ENCODE measurements around the gene MYL3.
A peak's percentile ranks its signal among the peaks of the same experiment; 100 is the strongest.

Gene MYL3

GRCh38 chr3:46882377-46883053 lies 19.3 kb upstream of the MYL3 start:
- FAIRE-seq, result no peak

DNA sequence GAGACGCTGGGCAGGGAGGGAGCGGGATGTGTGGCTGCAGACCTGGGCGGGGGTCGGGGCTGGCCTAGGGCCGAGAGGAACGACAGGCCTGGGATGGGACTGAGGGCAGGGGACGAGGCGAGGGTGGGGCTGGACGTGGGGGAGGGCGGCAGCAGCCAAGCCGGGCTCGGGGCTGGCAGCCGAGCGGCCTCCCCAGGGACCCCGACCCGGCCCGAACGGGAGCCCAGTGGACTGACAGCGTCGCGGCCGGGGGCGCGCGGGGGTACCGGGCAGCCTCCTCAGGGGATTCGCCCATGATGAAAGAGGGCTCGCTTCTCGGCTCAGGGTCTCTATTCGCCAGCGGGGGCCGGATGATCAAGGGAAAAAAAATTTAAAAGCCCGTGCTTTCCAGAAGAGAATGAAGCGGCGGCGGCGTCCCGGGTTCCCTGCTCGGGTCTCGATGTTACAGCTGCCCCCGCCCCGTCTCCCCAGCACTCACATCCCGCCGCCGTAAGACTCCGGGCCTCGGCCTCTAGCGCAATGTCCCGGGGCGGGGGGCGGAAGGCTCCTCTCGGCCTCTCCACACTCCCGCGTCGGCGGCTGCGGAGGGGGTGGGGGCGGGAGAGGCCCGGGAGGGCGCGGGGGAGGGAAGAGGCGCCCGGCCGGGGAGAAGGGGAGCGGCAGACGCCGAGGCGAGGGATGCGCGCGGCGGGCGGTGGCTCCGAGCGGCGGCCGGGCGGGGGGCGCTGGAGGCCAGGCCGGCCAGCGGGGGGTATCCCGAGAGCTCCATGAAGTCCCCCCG lies 18.5 kb upstream of the MYL3 start:
- FAIRE-seq, result no peak

- no peak for FAIRE-seq
These were observed 17.8 kb upstream of the MYL3 start for GRCh38 chr3:46880884-46881595.

GRCh38 chr3:46878781-46879436 lies 15.7 kb upstream of the MYL3 start:
- no peak for FAIRE-seq

- no peak for FAIRE-seq
These were observed 14.3 kb upstream of the MYL3 start, which contains the start of gene PTH1R for GRCh38 chr3:46877406-46878125. Gene PTH1R, plus strand, starts transcription at chr3:46877721. Its CDS starts 5,839 bp downstream, at chr3:46883560.

DNA sequence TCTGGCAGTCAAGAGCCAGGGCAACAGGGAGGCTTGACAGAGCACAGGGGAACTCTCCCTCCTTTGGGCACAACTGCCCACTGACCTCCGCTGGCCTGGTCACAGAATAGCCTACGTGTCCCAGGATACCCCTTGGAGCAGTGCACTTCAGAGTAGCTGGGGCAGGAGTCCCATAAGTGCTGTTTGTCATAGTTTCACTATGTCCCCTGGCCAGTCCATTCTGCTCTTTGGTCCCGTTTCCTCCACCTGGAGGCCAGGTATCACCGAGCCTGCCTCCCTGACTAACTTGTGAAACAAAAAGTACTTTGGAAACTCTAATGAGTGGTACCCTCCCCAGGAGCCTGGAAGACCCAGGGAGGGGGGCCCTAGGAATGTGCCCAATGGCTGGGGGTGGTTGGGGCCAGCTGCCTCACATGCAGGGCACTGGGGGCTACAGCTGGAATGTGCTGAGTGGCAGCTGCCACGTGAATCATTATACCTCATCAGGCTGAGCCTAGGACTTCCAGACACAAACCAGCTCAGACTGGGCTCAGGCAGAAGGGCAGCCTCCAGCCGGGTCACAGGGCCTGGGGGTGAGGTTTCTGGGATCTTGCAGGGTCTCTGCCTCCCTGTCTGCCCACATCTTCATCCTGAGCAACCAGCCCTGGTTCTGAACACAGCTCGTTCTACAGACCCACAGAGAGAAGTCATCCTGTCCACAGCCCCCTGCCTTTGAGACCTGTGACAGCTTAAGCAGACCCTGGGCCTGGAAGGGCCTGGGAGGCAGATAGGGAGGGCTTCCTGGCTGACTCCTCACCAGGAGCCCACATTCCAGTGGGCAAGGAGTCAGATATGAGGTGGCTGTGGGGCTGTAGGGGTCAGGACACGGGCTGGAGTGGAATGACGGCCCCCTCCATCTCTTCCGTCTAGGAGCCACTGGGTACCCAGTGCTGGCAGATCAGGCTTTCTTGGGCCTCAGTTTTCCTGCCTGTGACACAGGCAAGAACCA lies 13.4 kb upstream of the MYL3 start:
- FAIRE-seq, result no peak

DNA sequence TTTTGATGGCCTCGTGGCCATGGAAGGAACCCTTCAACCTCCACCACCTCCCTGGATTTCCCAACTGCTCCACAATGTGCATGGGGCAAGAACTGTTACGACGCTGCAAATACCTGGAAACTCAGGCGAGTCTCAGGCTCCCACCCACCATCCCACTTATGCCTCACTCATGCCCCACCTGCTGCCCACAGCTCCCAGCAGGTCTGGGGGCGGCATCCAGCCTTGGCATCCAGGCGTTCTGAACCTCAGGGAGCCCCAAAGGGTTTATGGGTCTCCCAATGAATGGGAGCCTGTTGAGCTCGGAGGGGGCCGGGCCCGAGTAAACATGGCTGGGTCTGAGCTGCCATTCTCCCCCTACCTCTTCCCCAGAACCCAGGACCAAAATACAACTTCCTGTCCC lies 12.3 kb upstream of the MYL3 start:
- FAIRE-seq, result no peak

GRCh38 chr3:46874430-46874829 lies 11.2 kb upstream of the MYL3 start:
- no peak for FAIRE-seq

DNA sequence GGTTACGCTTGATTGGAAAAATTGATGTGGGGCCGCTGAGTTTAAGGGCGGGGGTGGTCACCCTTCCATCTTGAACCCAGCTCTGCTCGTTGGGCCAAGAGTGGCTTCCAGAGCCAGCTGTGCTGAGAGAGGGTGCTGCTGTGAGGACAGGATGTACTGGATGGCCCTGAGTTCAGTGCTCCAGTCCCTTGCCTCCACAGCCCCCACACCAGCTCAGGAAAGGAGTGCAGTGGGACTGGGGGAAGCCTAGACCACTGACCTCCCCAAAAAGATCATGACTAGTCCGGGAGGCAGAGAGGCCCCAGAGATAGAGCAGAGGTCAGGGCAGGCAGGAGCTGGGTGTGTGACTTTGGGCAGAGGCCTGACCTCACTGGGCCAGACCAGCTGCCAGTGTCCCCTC lies 10.3 kb upstream of the MYL3 start:
- FAIRE-seq, result no peak

DNA sequence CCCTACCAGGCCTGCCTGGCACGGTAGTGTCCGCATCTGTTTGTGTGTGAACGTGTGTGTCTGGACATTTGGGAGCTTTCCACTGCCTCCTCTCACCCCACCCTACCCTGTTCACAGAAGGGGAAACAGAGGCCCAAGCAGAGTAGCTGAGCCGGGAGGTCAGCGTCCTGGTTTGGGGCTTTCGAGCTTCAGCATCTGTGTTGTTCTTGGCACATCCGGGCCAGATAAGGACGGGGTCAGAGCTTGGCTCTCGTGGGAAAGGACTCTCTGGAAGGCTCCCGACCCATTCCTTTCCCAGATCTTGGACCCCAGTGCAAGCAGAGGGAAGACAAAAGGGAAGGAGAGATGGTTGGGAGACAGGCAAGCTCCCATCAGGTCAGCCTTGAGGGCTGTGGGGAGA lies 8.0 kb upstream of the MYL3 start:
- FAIRE-seq, result no peak

- no peak for FAIRE-seq
These were observed 7.4 kb upstream of the MYL3 start for GRCh38 chr3:46870651-46871050.

DNA sequence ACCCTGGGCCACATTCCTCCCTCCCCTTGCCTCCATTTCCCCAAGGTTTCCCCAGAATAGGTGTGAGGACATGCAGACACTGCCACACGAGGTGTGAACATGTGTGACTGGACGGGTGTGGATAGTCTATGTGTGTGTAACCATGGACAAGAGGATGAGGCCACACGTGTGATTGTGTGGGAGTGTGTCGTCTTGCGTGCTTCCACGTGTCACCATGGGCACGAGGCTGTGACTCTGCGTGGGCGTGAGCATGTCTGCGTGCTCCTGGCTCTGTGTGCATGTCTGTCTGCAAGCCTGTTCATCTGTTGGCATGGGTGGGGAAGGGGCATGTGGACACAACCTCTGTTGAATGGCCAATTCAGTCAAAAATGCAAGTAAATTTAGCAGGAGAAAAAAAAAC lies 6.2 kb upstream of the MYL3 start:
- no peak for FAIRE-seq

DNA sequence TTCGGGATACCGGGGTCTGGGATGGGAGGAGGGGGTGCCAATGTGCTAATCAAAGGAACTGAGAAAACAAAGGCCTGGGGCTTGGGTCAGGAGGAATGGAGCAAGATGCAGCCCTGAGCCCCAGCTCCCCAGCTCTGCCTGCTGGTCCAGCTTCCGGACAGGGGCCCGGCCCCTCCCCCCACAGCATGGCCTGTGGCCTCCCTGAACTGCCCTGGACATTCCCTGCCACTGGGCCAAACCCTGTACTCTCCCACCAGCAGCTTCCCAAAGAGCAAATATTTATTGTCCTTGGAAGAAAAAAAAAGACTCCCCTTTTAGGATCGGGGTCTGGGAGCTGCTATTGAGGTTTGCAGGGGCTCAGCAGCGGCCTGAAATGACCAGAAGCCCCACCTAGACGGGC lies 5.7 kb upstream of the MYL3 start:
- no peak for FAIRE-seq

DNA sequence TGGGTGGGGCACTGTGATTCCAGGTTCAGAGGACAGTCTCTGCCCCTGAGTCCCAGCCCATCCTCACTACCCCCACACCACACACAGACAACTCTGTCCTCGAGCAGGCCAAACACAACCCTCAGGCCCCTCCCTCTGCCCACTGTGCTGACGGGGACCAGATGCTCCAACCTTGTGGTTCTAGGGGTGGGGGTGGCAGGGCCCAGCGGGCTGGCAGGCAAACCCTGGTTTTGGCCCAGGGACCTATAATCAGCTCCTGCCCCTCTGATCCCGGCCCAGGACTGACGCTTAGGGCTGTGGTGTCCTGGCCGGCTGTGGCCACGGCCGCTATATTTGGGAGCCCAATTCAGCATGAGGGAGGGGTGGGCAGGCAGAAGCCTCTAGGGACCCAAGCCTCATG lies 5.0 kb upstream of the MYL3 start:
- no peak for FAIRE-seq

- peak; percentile 4 for FAIRE-seq
These were observed 4.3 kb upstream of the MYL3 start for GRCh38 chr3:46867550-46867898.

- FAIRE-seq, result no peak
These were observed 3.7 kb upstream of the MYL3 start for GRCh38 chr3:46866720-46867549.

DNA sequence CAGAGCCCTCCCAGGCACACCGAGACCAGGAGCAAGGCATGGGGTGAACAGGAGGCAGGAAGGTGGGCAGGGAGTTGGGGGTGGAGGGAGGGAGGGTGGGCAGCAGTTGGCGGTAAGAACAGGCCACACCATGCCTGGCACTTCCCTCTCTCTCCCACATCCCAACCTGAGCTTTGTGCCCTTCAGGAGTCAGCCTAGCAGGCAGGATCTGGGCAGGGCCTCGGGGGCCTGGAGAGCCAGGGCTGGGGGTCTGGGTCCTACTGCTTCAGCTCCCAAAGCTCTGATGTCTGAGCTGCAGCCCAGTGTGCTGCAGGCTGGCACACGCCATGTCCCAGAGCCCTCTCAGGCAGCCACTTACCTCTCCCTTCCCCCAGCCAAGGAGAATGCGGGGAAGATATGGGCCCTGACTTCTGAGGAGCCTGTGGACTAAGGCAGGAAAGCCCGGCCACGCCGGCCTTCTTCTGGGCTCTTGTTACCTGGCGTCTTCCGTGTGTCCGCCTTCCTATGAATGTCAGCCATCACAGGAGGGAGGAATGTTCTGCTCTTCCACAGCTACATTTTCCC lies 2.9 kb upstream of the MYL3 start:
- FAIRE-seq, result no peak

DNA sequence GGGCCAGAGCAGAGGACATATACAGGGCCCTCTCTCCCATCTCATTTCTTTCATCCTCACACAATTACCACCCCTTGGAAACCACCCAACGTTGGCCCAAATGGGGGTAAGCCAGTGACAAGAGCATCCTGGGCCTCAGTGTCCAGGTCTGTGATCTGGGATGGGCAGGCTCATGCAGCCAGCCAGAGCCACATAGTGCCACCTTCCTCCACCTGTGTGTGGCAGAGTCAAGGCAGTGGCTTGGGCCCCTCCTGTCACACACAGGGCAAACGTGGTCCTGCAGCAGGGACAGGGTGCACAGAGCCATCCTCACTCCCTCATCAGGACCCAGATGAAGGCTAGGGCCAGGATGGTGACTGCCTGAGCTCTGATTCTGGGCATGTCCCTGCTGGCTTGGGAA lies 2.3 kb upstream of the MYL3 start:
- FAIRE-seq, result no peak

DNA sequence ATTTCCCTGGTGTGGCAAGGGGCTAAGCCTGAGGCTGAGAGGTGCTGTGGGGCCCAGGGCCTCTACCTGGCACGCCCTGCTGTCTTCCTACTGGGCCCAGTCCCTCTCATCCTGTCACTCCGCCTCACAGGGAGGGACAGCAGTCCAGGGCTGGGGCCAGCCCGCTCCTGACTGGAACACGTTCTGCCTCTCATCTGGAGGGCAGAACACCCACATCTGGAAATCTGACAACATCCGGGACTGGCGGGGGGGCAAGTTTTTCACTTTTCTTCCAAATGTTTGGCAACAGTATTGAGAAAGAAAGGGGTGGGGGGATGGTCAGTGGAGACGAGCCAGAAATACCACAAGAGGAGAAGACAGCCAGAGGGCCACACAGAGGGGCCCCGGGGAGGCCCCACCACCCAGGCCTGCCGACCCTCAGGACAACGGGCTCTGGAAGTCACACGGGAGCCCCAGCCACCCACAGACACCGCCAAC lies 1.8 kb upstream of the MYL3 start:
- FAIRE-seq, result no peak
